Endothelial cell of umbilical vein (primary cell): ENCODE data around the gene PAIP2B. TPM values are rescaled to one million over a fixed set of nuclear protein-coding genes. Genes with fewer than 3 reads are reported as not detected.
A peak's percentile ranks its signal among the peaks of the same experiment; 100 is the strongest.

Experiments used
- Bru-seq: library from RNA; stranded (reverse); fragments of 400-500 nt; gene quantifications from one replicate; lab custom pipeline; 2021; lab: Mats Ljungman, UMichigan
- BruChase-seq, 2 experiments: library from RNA; stranded (reverse); fragments of 400-500 nt; gene quantifications; one replicate each; lab custom pipeline; 2021; lab: Mats Ljungman, UMichigan
- BruUV-seq: library from RNA; stranded (reverse); fragments of 400-500 nt; replicated peaks from 2 replicates; lab custom pipeline; 2021; lab: Mats Ljungman, UMichigan
- CTCF ChIA-PET: fragments of 300-600, 350-600 bp; sonication (Branson Sonifier 250); formaldehyde crosslinking; loops from one replicate; lab custom pipeline; 2021; ENCODE audit warnings: antibody characterized with exemption, inconsistent platforms; lab: Charles Lee
- POLR2A ChIA-PET: fragments of 300-600, 350-600 bp; sonication (Branson Sonifier 250); formaldehyde crosslinking; loops from one replicate; lab custom pipeline; 2021; ENCODE audit warnings: antibody characterized with exemption, inconsistent platforms; lab: Charles Lee
- DNase-seq: peaks from one replicate; pipeline ENCODE4 v3.0.0-alpha.2; 2011; ENCODE audit warnings: low read depth, low spot score
- FAIRE-seq: peaks from 2 replicates; lab custom pipeline; 2011; peaks lifted over from hg19 to GRCh38; lab: Jason Lieb, UNC
- H2AFZ ChIP-seq: 2 replicates; pipeline ENCODE4 v1.6.0; 2012; ENCODE audit warnings: low read depth, low read length, control low read depth, inconsistent platforms
- H3K27ac ChIP-seq: 2 replicates; pipeline ENCODE4 v1.5.1; 2011; ENCODE audit warnings: low read depth, mild to moderate bottlenecking, control low read depth, low read length, moderate library complexity; ENCODE audit not compliant: insufficient read depth
- H3K27me3 ChIP-seq, 2 experiments: 2 replicates each; pipeline versions ENCODE4 v1.6.0 to v1.6.1; 2011; ENCODE audit warnings: low read length in 2 of 2, mixed read lengths in 1 of 2; ENCODE audit not compliant: control insufficient read depth in 2 of 2, insufficient read depth in 2 of 2
- H3K36me3 ChIP-seq, 2 experiments: 2 replicates in 1 of 2; 3 replicates in 1 of 2; pipeline ENCODE4 v1.5.1; 2011; ENCODE audit warnings: low read length in 2 of 2, mild to moderate bottlenecking in 1 of 2, moderate library complexity in 1 of 2; ENCODE audit not compliant: control insufficient read depth in 2 of 2, insufficient read depth in 2 of 2; ENCODE audit errors: extremely low read depth in 1 of 2
- H3K4me1 ChIP-seq: 3 replicates; pipeline ENCODE4 v1.5.1; 2011; ENCODE audit warnings: mild to moderate bottlenecking, low read length; ENCODE audit not compliant: control insufficient read depth, insufficient read depth; ENCODE audit errors: extremely low read depth
- H3K4me2 ChIP-seq: 2 replicates; pipeline ENCODE4 v1.6.1; 2011; ENCODE audit warnings: low read length, control low read depth, mixed read lengths; ENCODE audit not compliant: insufficient read depth
- H3K4me3 ChIP-seq, 3 experiments: fragments of 200-600 bp in 1 of 3; sonication (generic), shearing (Covaris generic) in 1 of 3; replicated peaks in 1 of 3; 2 replicates each; pipeline ENCODE4 v1.5.1; 2011 to 2016; ENCODE audit warnings: control low read depth in 3 of 3, low read length in 3 of 3, mild to moderate bottlenecking in 2 of 3, inconsistent platforms in 1 of 3, low read depth in 1 of 3, moderate library complexity in 1 of 3; ENCODE audit not compliant: insufficient read depth in 1 of 3
- H3K79me2 ChIP-seq: 2 replicates; pipeline ENCODE4 v1.6.0; 2012; ENCODE audit warnings: low read length, inconsistent platforms; ENCODE audit not compliant: control insufficient read depth, insufficient read depth
- H3K9ac ChIP-seq: replicated peaks from 2 replicates; pipeline ENCODE3; 2011; ENCODE audit warnings: low read length, control low read depth; ENCODE audit not compliant: insufficient read depth; ENCODE audit errors: extremely low read depth
- H3K9me1 ChIP-seq: replicated peaks from 3 replicates; pipeline ENCODE4 v1.6.0; 2011; ENCODE audit warnings: mild to moderate bottlenecking, low read length; ENCODE audit not compliant: control insufficient read depth, insufficient read depth; ENCODE audit errors: extremely low read depth
- H3K9me3 ChIP-seq: replicated peaks from 2 replicates; pipeline ENCODE4 v1.5.1; 2012; ENCODE audit warnings: low read length, inconsistent platforms; ENCODE audit not compliant: control insufficient read depth, insufficient read depth
- H4K20me1 ChIP-seq: replicated peaks from 2 replicates; pipeline ENCODE3; 2011; ENCODE audit warnings: mild to moderate bottlenecking, low read length; ENCODE audit not compliant: control insufficient read depth, insufficient read depth; ENCODE audit errors: extremely low read depth
- CTCF ChIP-seq, 2 donors: IDR thresholded peaks; 1 replicate in 1 of 2; 2 replicates in 1 of 2; pipeline ENCODE4 v1.5.1; 2011; ENCODE audit warnings: low read length in 2 of 2, mild to moderate bottlenecking in 2 of 2, moderate library complexity in 2 of 2, control low read depth in 1 of 2, inconsistent platforms in 1 of 2, low read depth in 1 of 2; ENCODE audit not compliant: insufficient read depth in 1 of 2; ENCODE audit errors: extremely low read depth in 1 of 2
- EZH2 ChIP-seq: IDR thresholded peaks from 2 replicates; pipeline ENCODE4 v1.6.1; 2012; ENCODE audit warnings: borderline replicate concordance, low read depth, mild to moderate bottlenecking, moderate library complexity, low read length, inconsistent platforms; ENCODE audit not compliant: severe bottlenecking
- FOS ChIP-seq: IDR thresholded peaks from 2 replicates; pipeline ENCODE4 v1.6.1; 2011; ENCODE audit warnings: mild to moderate bottlenecking, low read length, moderate library complexity, borderline replicate concordance; ENCODE audit not compliant: insufficient read depth
- GATA2 ChIP-seq: IDR thresholded peaks from 2 replicates; pipeline ENCODE4 v1.7.0; 2011; ENCODE audit warnings: low read depth, mild to moderate bottlenecking, moderate library complexity, mixed read lengths, low read length; ENCODE audit not compliant: insufficient read length, insufficient read depth
- JUN ChIP-seq: IDR thresholded peaks from 2 replicates; pipeline ENCODE4 v1.6.1; 2011; ENCODE audit warnings: borderline replicate concordance, low read depth; ENCODE audit not compliant: insufficient read length, insufficient read depth
- MAX ChIP-seq: IDR thresholded peaks from 2 replicates; pipeline ENCODE4 v1.6.1; 2011; ENCODE audit not compliant: insufficient read depth, insufficient read length
- MYC ChIP-seq: IDR thresholded peaks from one replicate; pipeline ENCODE4 v1.6.1; 2011; ENCODE audit warnings: mild to moderate bottlenecking, low read depth, low read length
- POLR2A ChIP-seq: IDR thresholded peaks from 2 replicates; pipeline ENCODE4 v1.6.1; 2012; ENCODE audit warnings: low read depth, mild to moderate bottlenecking, control low read depth, low read length
- POLR2AphosphoS5 ChIP-seq: IDR thresholded peaks from 2 replicates; pipeline ENCODE4 v1.6.1; 2012; ENCODE audit warnings: low read depth, mild to moderate bottlenecking, control low read depth, low read length, moderate library complexity; ENCODE audit not compliant: insufficient read depth
- dilution Hi-C: fragments of 300-500 bp; cut with MboI; formaldehyde crosslinking; loops from one replicate; pipeline ENCODE4 v1.15.0; 2019; ENCODE audit warnings: low sequenced_read_pairs; ENCODE audit not compliant: extremely low pct_ligation_motif_present
- intact Hi-C: fragments of 100-400 bp; cut with micrococcal nuclease; formaldehyde crosslinking; loops from one replicate; pipeline ENCODE4 v1.10.0; 2022
- long read RNA-seq: library from polyadenylated mRNA; stranded (forward); transcript quantifications from one replicate; pipeline ENCODE4 v2.0.0, GENCODE V29; 2021
- polyA minus RNA-seq, 3 experiments: library from RNA; depleted of rRNA, polyadenylated mRNA; stranded (reverse); fragments of >200 nt; gene quantifications; 1 replicate in 1 of 3; 2 replicates in 2 of 3; pipeline ENCODE4 v1.2.3, GENCODE V29; 2011
- polyA plus RNA-seq, 4 experiments: library from polyadenylated mRNA; depleted of rRNA in 3 of 4; stranded (reverse) in 3 of 4; unstranded in 1 of 4; fragments of >200 nt; gene quantifications; 2 replicates each; pipeline versions ENCODE4 v1.2.1 to v1.2.3, GENCODE V29; 2011 to 2012; ENCODE audit warnings: missing spikeins in 1 of 4
- total RNA-seq: library from RNA; stranded (reverse); gene quantifications from 2 replicates; pipeline ENCODE4 v1.2.3, GENCODE V29; 2021

Gene PAIP2B
- 0.58 and 0.62 TPM in 2 replicates for total RNA-seq
- 0.13 and 0.21 TPM in 2 replicates for polyA plus RNA-seq
- polyA plus RNA-seq (2011; cell fraction: cytosol; rRNA removed), result 0.18 and 0.23 TPM in 2 replicates
- polyA plus RNA-seq (2011; cell fraction: nucleus; rRNA removed), result 0.24 and 0.30 TPM in 2 replicates
- 0.33 and 0.37 TPM in 2 replicates for polyA plus RNA-seq (2012)
- polyA minus RNA-seq, result 0.36 and 0.55 TPM in 2 replicates
- not detected for polyA minus RNA-seq (2011; cell fraction: cytosol; rRNA and poly(A)+ RNA removed)
- 0.19 TPM in 2 replicates for polyA minus RNA-seq (2011; cell fraction: nucleus; rRNA and poly(A)+ RNA removed)
- Bru-seq, nascent RNA, result percentile 20 among the genes with signal in this experiment
- BruChase-seq, experiment 1, labeled RNA remaining after a 6-hour chase, result percentile 24 among the genes with signal in this experiment
- percentile 16 among the genes with signal in this experiment for BruChase-seq, experiment 2, labeled RNA remaining after a 2-hour chase
- long read RNA-seq, full-length matches to known transcripts, result 1 of 1 reads
- long read RNA-seq, partial matches to known transcripts, result 0 of 1 reads
- long read RNA-seq, other reads (novel, unspliced or antisense), result 0 of 1 reads

DNA sequence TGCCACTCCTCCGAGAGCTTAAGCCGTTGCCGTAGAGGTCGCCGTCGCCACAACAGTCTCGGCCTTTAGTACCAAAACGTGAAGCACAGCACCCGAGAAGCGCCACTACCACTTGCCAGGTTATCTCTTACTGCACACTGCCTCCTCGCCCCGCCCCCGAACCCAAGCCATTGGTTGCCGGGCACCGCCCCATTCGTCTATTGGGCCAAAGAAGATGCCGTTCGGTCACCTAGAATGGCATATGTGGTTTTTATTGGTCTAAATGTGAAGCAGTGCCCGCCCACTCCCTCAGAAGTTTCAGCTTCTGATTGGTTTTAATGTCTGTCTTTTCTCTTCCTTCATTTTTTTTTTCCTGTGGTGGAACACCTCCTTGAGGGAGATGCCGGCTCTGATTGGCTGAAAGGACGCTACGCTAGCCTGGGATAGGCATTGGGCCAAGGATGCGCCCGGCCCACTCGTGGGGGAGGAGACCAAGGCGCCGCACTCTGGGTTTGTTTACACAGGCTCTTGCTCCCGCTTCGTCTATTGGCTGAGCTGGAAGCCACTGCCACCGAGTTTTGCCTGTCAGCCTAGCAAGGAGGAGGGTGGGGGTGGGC, at the start of gene PAIP2B:
PAIP2B (minus strand) TSS at position 139 of the 596 bp plus-strand sequence. CDS start 24,514 bp downstream, outside the sequence.
- intact Hi-C loops (loop anchor here (1.0 to 10.0 kb wide), 4 partner anchors 49 to 160 kb away; partner anchors contain the start of genes MCEE, MPHOSPH10, NAGK and ZNF638), dilution Hi-C loops (no loop called here)
- H3K9me3 ChIP-seq, result no peaks in the 10 kb centered on the region
- no peak within 1 kb of the TSS for H3K27ac ChIP-seq
- peak within 1 kb of the TSS; percentile 77 for H3K4me2 ChIP-seq
- H3K36me3 ChIP-seq, result no peaks in the 10 kb centered on the region
- peak within 1 kb of the TSS; percentile 94 for H2AFZ ChIP-seq
- H3K4me3 ChIP-seq, result peak within 1 kb of the TSS; percentile 46 to 59 (median 52)
- CTCF ChIA-PET, result interaction anchor here (0.7 to 1.7 kb wide), 7 partner anchors 9 to 126 kb away, joined by 3 to 11 read pairs (median 4); partner anchors contain the start of gene ZNF638
- H3K79me2 ChIP-seq, result no peaks in the 10 kb centered on the region
- H4K20me1 ChIP-seq, result no peaks in the 10 kb centered on the region
- no peak for TF ChIP-seq GATA2
- TF ChIP-seq JUN, result no peak
- no peak for TF ChIP-seq CTCF (IDR thresholded peaks at IDR 0.05; ENCODE audit: extremely low read depth in 1 of 2, insufficient read depth in 1 of 2, low read depth in 1 of 2, low read length in 2 of 2)
- TF ChIP-seq FOS, result no peak
- TF ChIP-seq POLR2A, result no peak
- TF ChIP-seq MAX, result no peak
- no peak for TF ChIP-seq MYC
- TF ChIP-seq POLR2AphosphoS5, result no peak
- TF ChIP-seq EZH2, result no peak
- DNase-seq, result peak; percentile 100
- peaks cover 13 to 26% of the 10 kb centered on the region in 2 experiments for H3K27me3 ChIP-seq
- peak; percentile 99 for FAIRE-seq
- H3K4me1 ChIP-seq, result peaks cover 10% of the 10 kb centered on the region
- POLR2A ChIA-PET, result no interaction called here
- BruUV-seq, result no TSS peak
- no peaks in the 10 kb centered on the region for H3K9me1 ChIP-seq
- no peak within 1 kb of the TSS for H3K9ac ChIP-seq
